Omental fat pad (tissue), 4 donors: Measurements from ENCODE around the gene NSMCE4A. TPM values are rescaled to one million over a fixed set of nuclear protein-coding genes. Genes with fewer than 3 reads are reported as not detected.
"Not testable (repeated sequence)": the region's sequence is repeated elsewhere in the genome, so short reads cannot be mapped to it uniquely, and the experiment has no call there.

Source experiments
- ATAC-seq: fragments of 150-250 bp; one replicate; pipeline ENCODE4 v1.9.1; 2016; ENCODE audit warnings: mild to moderate bottlenecking, moderate library complexity; ENCODE audit not compliant: low FRiP score
- DNase-seq: peaks from one replicate; pipeline ENCODE4 v3.0.0-alpha.2; 2019; ENCODE audit warnings: low spot score
- CTCF ChIP-seq, 3 donors: fragments of 450-650 bp; IDR thresholded peaks; one replicate each; pipeline ENCODE4 v1.5.1; 2016 to 2017; ENCODE audit warnings: antibody characterized with exemption in 3 of 3, mild to moderate bottlenecking in 3 of 3, moderate library complexity in 2 of 3
- total RNA-seq, 4 donors: library from RNA; depleted of rRNA; stranded (reverse); fragments of >200 nt; gene quantifications; one replicate each; pipeline ENCODE4 v1.1.0, GENCODE V29; 2016

The NSMCE4A gene
- total RNA-seq, 4 donors from 2014 or later: 36.0 to 99.1 (median 58.9) TPM

- TF ChIP-seq CTCF (IDR thresholded peaks at IDR 0.05): no peak
- ATAC-seq (no peak), DNase-seq (no peak)
Measured at GRCh38 chr10:121975295-121976086, 474 bp upstream of the NSMCE4A start.

DNA sequence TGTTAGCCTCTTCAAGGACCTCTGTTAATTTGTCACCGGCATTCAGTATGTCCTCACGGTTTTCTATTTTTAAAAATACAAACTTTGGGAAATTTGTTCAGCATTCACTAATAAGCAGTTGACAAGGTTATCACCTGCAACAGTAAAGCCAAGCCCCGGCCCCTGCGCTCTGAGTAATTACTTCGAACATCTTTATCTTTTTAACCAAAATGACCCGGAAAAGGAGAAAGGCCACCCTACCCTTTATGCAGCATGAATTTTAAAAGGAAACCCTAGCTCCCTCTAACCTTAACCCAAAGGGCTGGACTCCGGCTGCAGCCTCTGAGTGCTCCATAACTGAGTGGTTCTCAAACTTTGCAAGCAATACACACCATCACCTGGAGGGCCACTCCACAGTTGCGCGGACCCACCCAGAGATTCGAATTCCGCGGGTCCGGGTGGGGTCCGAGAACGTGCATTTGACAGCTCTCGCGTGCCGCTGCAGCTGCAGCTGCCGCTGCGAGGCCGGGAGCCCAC is 940 bp downstream of the NSMCE4A start:
- DNase-seq: no peak
- no peak for TF ChIP-seq CTCF (IDR thresholded peaks at IDR 0.05)
- no peak for ATAC-seq

- not testable (repeated sequence) for DNase-seq, ATAC-seq
Measured at GRCh38 chr10:121969086-121969485, 5.9 kb downstream of the NSMCE4A start.

GRCh38 chr10:121965996-121966395 is 9.0 kb downstream of the NSMCE4A start:
- no peak for ATAC-seq
- no peak for TF ChIP-seq CTCF (IDR thresholded peaks at IDR 0.05)
- DNase-seq: no peak

- no peak for ATAC-seq
- no peak for DNase-seq
- TF ChIP-seq CTCF (IDR thresholded peaks at IDR 0.05): no peak
Measured at GRCh38 chr10:121961456-121961855, 13.6 kb downstream of the NSMCE4A start.

DNA sequence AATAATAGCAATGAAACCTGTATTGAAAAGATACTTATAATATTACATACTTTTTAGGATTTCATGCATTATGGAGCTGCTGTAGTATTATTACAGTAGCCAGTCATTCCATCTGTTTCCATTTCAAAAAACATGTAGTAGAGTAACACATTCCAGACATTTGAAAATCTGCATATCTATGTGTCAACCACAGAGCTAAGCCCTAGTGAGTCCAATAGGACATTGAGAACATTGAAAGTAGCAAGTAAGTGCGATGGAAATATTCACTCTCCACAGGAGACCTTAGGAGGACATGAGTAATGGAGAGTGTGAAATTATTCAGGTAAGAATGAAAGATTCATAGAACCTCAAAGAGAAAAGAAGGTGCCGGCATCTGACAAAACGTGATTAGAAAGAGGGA is 15.3 kb downstream of the NSMCE4A start:
- DNase-seq: no peak
- no peak for ATAC-seq
- no peak for TF ChIP-seq CTCF (IDR thresholded peaks at IDR 0.05)

GRCh38 chr10:121956111-121957061 is 18.6 kb downstream of the NSMCE4A start:
- TF ChIP-seq CTCF (IDR thresholded peaks at IDR 0.05): no peak
- ATAC-seq (no peak), DNase-seq (no peak)
